GM12878 (cell line): ENCODE results near the gene ISG20L2. TPM values are rescaled to one million over a fixed set of nuclear protein-coding genes. Genes with fewer than 3 reads are reported as not detected.

Experiments used
- ATAC-seq: fragments of 200-7000 bp; cut with Tn5 transposase; 3 replicates; pipeline ENCODE4 v1.9.1; 2020; ENCODE audit warnings: mild to moderate bottlenecking, moderate library complexity
- BruUV-seq: library from RNA; stranded (reverse); fragments of 400-500 nt; replicated peaks from 2 replicates; lab custom pipeline; 2021; lab: Mats Ljungman, UMichigan
- CTCF ChIA-PET: fragments of 300-600 bp; sonication (Branson Sonifier 250); formaldehyde crosslinking; extraction: SDS; loops from one replicate; lab custom pipeline; 2021; ENCODE audit warnings: inconsistent platforms; lab: Yijun Ruan, JAX
- POLR2A ChIA-PET: fragments of 350-600 bp; formaldehyde crosslinking; extraction: SDS; loops from one replicate; lab custom pipeline; 2021; ENCODE audit warnings: inconsistent platforms; lab: Charles Lee
- RAD21 ChIA-PET: fragments of 300-600 bp; sonication (Branson Sonifier 250); formaldehyde crosslinking; loops from one replicate; lab custom pipeline; 2023; ENCODE audit warnings: antibody characterized with exemption; ENCODE audit not compliant: unreplicated experiment; lab: Charles Lee
- SMC1A ChIA-PET: fragments of 300-600 bp; sonication (Branson Sonifier 250); formaldehyde crosslinking; loops from one replicate; lab custom pipeline; 2023; ENCODE audit not compliant: unreplicated experiment, uncharacterized antibody; lab: Charles Lee
- DNase-seq: peaks from one replicate; pipeline ENCODE4 v3.0.0-alpha.2; 2011; ENCODE audit warnings: low read depth, low spot score
- FAIRE-seq: peaks from 3 replicates; lab custom pipeline; 2011; peaks lifted over from hg19 to GRCh38; lab: Jason Lieb, UNC
- H2AFZ ChIP-seq: 2 replicates; pipeline ENCODE4 v1.6.0; 2011; ENCODE audit warnings: low read depth, low read length, control low read depth; ENCODE audit not compliant: control insufficient read depth
- H3K27ac ChIP-seq: 2 replicates; pipeline ENCODE4 v1.5.1; 2011; ENCODE audit warnings: control low read depth; ENCODE audit not compliant: control insufficient read depth, insufficient read depth
- H3K27me3 ChIP-seq, 2 experiments: replicated peaks in 1 of 2; 2 replicates each; pipeline versions ENCODE4 v1.6.0 to v1.6.1; 2011; ENCODE audit warnings: low read length in 1 of 2; ENCODE audit not compliant: control insufficient read depth in 2 of 2, insufficient read depth in 2 of 2
- H3K36me3 ChIP-seq, 2 experiments: 2 replicates each; pipeline ENCODE4 v1.5.1; 2011; ENCODE audit warnings: low read length in 1 of 2; ENCODE audit not compliant: control insufficient read depth in 2 of 2, insufficient read depth in 2 of 2
- H3K4me1 ChIP-seq: 2 replicates; pipeline ENCODE4 v1.6.1; 2011; ENCODE audit warnings: mild to moderate bottlenecking, low read length, moderate library complexity, mixed read lengths; ENCODE audit not compliant: control insufficient read depth, insufficient read depth
- H3K4me2 ChIP-seq: 2 replicates; pipeline ENCODE4 v1.6.0; 2011; ENCODE audit warnings: control low read depth; ENCODE audit not compliant: control insufficient read depth, insufficient read depth
- H3K4me3 ChIP-seq: fragments of 200-600 bp; sonication (generic); 2 replicates; pipeline ENCODE4 v1.5.1; 2016
- H3K79me2 ChIP-seq: 2 replicates; pipeline ENCODE4 v1.6.0; 2011; ENCODE audit warnings: low read length; ENCODE audit not compliant: control insufficient read depth, insufficient read depth
- H3K9ac ChIP-seq: 2 replicates; pipeline ENCODE4 v1.8.0; 2011; ENCODE audit warnings: low read length, control low read depth, mixed read lengths; ENCODE audit not compliant: control insufficient read depth, insufficient read depth
- H3K9me3 ChIP-seq: replicated peaks from 3 replicates; pipeline ENCODE4 v1.5.1; 2011; ENCODE audit warnings: mild to moderate bottlenecking, low read length; ENCODE audit not compliant: control insufficient read depth, insufficient read depth
- H4K20me1 ChIP-seq: 2 replicates; pipeline ENCODE4 v1.6.0; 2011; ENCODE audit not compliant: control insufficient read depth, insufficient read depth
- BACH1 ChIP-seq: fragments of 450-650 bp; IDR thresholded peaks from 2 replicates; pipeline ENCODE4 v1.6.1; 2017; ENCODE audit warnings: mild to moderate bottlenecking, borderline replicate concordance
- CHD2 ChIP-seq: IDR thresholded peaks from 2 replicates; pipeline ENCODE4 v1.6.1; 2011; ENCODE audit warnings: low read depth, low read length, improper control_type of control experiment, borderline replicate concordance
- E2F8 ChIP-seq: fragments of 450-650 bp; IDR thresholded peaks from 2 replicates; pipeline ENCODE4 v1.6.1; 2018; ENCODE audit warnings: mild to moderate bottlenecking, low read depth, moderate library complexity; ENCODE audit not compliant: partially characterized antibody
- EED ChIP-seq: sonication (generic); IDR thresholded peaks from 2 replicates; pipeline ENCODE4 v1.6.1; 2016; ENCODE audit warnings: antibody characterized with exemption, low read depth
- EP300 ChIP-seq, 2 experiments: fragments of 150-350 bp in 1 of 2; IDR thresholded peaks; 2 replicates each; pipeline ENCODE4 v1.6.1; 2011 to 2012; ENCODE audit warnings: low read depth in 2 of 2, low read length in 2 of 2, borderline replicate concordance in 1 of 2, improper control_type of control experiment in 1 of 2, inconsistent platforms in 1 of 2; ENCODE audit not compliant: control insufficient read depth in 1 of 2
- EZH2 ChIP-seq: IDR thresholded peaks from 2 replicates; pipeline ENCODE4 v1.6.1; 2012; ENCODE audit warnings: low read depth, mild to moderate bottlenecking, control low read depth, inconsistent platforms, low read length, borderline replicate concordance; ENCODE audit not compliant: control insufficient read depth
- HDAC2 ChIP-seq: fragments of 200-600 bp; sonication (generic); IDR thresholded peaks from 2 replicates; pipeline ENCODE4 v1.6.1; 2017
- NFXL1 ChIP-seq: fragments of 450-650 bp; IDR thresholded peaks from 2 replicates; pipeline ENCODE4 v1.6.1; 2017; ENCODE audit warnings: antibody characterized with exemption, mild to moderate bottlenecking, borderline replicate concordance
- NR2C2 ChIP-seq: IDR thresholded peaks from 2 replicates; pipeline ENCODE4 v1.6.1; 2011; ENCODE audit warnings: borderline replicate concordance, low read depth; ENCODE audit not compliant: control insufficient read depth, insufficient read length
- SREBF2 ChIP-seq: IDR thresholded peaks from 2 replicates; pipeline ENCODE4 v1.6.1; 2012; ENCODE audit warnings: mild to moderate bottlenecking, low read length
- STAT1 ChIP-seq: fragments of 450-650 bp; conservative IDR thresholded peaks from 2 replicates; pipeline ENCODE4 v1.6.1; 2014; ENCODE audit warnings: antibody characterized with exemption, mild to moderate bottlenecking
- ZBTB4 ChIP-seq: fragments of 450-650 bp; formaldehyde crosslinking; IDR thresholded peaks from 2 replicates; pipeline ENCODE4 v1.4.0; 2022; ENCODE audit warnings: mild to moderate bottlenecking, moderate library complexity
- WGBS: methylation state at CpG from one replicate; pipeline ENCODE4 v1.1.6; 2016; ENCODE audit warnings: low lambda C conversion rate; ENCODE audit not compliant: insufficient replicate concordance, insufficient coverage; ENCODE audit errors: missing lambda C conversion rate; 5-methylcytosine and 5-hydroxymethylcytosine counted together
- in situ Hi-C: fragments of 300-500 bp; cut with MboI; formaldehyde crosslinking; loops from 9 replicates; pipeline ENCODE4 v1.14.3; 2018; ENCODE audit warnings: mixed read lengths
- intact Hi-C: fragments of 100-400 bp; cut with micrococcal nuclease; formaldehyde crosslinking; loops from one replicate; pipeline ENCODE4 v1.14.2; 2022; ENCODE audit not compliant: unreplicated experiment
- polyA plus RNA-seq, 11 experiments: library from polyadenylated mRNA; depleted of rRNA in 4 of 11; unstranded in 6 of 11; stranded (reverse) in 5 of 11; fragments of >200 nt; fragmentation: Nextera tagmentation in 4 of 11; fragmentation: Illumina TruSeq in 1 of 11; extraction: Ambion mirVana in 4 of 11; extraction: Trizol in 1 of 11; gene quantifications; 1 replicate in 1 of 11; 2 replicates in 10 of 11; pipeline versions ENCODE4 v1.2.1 to v1.2.3, GENCODE V29; 2011 to 2016; ENCODE audit warnings: inconsistent platforms in 2 of 11, missing spikeins in 2 of 11, low read depth in 1 of 11
- total RNA-seq, 4 experiments: library from RNA; depleted of rRNA in 3 of 4; stranded (reverse); fragments of >200 nt in 3 of 4; fragmentation: Illumina TruSeq in 1 of 4; extraction: Trizol in 1 of 4; gene quantifications; 2 replicates each; pipeline versions ENCODE4 v1.2.1 to v1.2.3, GENCODE V29; 2013 to 2021

ISG20L2 gene
- total and polyA plus RNA-seq, 10 of the 15 experiments (the other 5 are each of a cell fraction or from before 2014, with no cell fraction given) = 16.4 to 111 (median 48.0) TPM

- ChIA-PET SMC1A (no interaction called here), RAD21 (interaction anchor here (1.3 kb wide), 1 partner anchor 9 kb away, joined by 4 read pairs; no protein-coding TSS in a partner anchor), POLR2A (no interaction called here), CTCF (interaction anchor here (0.9 to 2.4 kb wide), 4 partner anchors 8 to 28 kb away, joined by 3 to 10 read pairs (median 5); no protein-coding TSS in a partner anchor)
- Histone ChIP-seq H3K36me3 (no peaks in the 10 kb centered on the region), H3K27me3 (peaks cover 3 to 11% of the 10 kb centered on the region in 2 experiments; a peak in 3 of 4 replicates), H3K27ac (no peak overlapping the region), H3K9me3 (no peaks in the 10 kb centered on the region), H3K4me2 (no peak overlapping the region), H3K9ac (no peak overlapping the region), H4K20me1 (no peaks in the 10 kb centered on the region), H3K4me1 (no peaks in the 10 kb centered on the region), H3K4me3 (no peak overlapping the region), H3K79me2 (no peaks in the 10 kb centered on the region), H2AFZ (no peak overlapping the region)
- ATAC-seq (no peak), FAIRE-seq (no peak), DNase-seq (no peak)
- intact Hi-C loops (no loop called here), in situ Hi-C loops (no loop called here)
- BruUV-seq = no TSS peak
- TF ChIP-seq E2F8 (no peak), NFXL1 (no peak), EP300 (IDR thresholded peaks at IDR 0.05; ENCODE audit: borderline replicate concordance in 1 of 2, control insufficient read depth in 1 of 2, low read depth in 2 of 2, low read length in 2 of 2) (no peak), NR2C2 (no peak), SREBF2 (no peak), EZH2 (no peak), BACH1 (no peak), CHD2 (no peak), ZBTB4 (CRISPR knock-in tag) (no peak), STAT1 (no peak), HDAC2 (no peak), EED (no peak)
- WGBS = 55% methylated on average over 8 of the region's 8 CpGs
These were observed 31.1 kb downstream of the ISG20L2 start for GRCh38 chr1:156697481-156697880.
